Measurements from ENCODE around the gene BIRC6. TPM values are rescaled to one million over a fixed set of nuclear protein-coding genes. Genes with fewer than 3 reads are reported as not detected.
A peak's percentile ranks its signal among the peaks of the same experiment; 100 is the strongest.

The BIRC6 gene
- total RNA-seq, 1 experiment from 2014 or later = 63.1 TPM

DNA sequence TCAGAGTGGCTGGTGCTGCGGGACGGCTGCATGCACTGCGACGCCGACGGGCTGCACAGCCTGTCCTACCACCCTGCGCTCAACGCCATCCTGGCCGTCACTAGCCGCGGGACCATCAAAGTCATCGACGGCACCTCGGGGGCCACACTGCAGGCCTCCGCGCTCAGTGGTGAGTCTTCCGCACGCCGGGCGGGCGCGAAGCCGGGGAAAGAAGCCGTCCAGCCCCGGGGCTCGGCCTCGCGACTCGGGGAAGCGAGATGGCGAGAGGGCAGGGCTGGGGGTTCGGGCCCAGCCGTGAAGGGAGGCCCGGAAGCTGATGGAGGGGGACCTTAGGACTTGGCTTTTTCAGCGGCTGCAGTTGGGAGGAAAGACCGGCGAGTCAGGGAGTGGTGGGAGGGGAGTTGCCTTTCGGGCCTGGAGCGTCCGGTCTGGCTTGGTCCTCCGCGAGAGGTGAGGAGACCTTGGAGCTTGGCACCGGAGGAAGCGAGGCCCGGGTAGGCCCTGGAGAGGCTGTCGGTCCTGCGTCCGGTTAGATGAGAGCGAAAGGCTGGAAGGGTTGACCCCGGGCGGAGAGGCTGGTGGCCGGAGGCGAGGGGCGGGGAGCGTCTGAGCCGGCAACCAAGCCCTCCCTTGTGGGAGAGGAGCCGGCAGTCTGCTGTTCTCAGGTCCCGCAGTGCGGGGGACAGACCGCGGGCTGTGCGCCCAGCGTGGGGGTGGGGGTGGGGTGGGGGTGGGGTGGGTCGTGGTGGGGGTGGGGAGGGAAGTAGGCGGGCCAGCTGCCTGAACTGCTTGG lies 691 bp downstream of the BIRC6 start (continued):
- TF ChIP-seq SMAD3 (CRISPR knock-in tag; IDR thresholded peaks at IDR 0.05; ENCODE audit: borderline replicate concordance) (no peak), SOX15 (CRISPR knock-in tag; IDR thresholded peaks at IDR 0.05) (no peak), ZNF416 (CRISPR knock-in tag; IDR thresholded peaks at IDR 0.05) (no peak), RELA (CRISPR knock-in tag; IDR thresholded peaks at IDR 0.05; ENCODE audit: borderline replicate concordance) (0 out of 2 replicates have a peak, but pooled peaks have one; percentile 43), ELF4 (CRISPR knock-in tag; IDR thresholded peaks at IDR 0.05; ENCODE audit: low read depth) (0 out of 2 replicates have a peak, but pooled peaks have one; percentile 66)
- TF ChIP-seq, protein P1, sequence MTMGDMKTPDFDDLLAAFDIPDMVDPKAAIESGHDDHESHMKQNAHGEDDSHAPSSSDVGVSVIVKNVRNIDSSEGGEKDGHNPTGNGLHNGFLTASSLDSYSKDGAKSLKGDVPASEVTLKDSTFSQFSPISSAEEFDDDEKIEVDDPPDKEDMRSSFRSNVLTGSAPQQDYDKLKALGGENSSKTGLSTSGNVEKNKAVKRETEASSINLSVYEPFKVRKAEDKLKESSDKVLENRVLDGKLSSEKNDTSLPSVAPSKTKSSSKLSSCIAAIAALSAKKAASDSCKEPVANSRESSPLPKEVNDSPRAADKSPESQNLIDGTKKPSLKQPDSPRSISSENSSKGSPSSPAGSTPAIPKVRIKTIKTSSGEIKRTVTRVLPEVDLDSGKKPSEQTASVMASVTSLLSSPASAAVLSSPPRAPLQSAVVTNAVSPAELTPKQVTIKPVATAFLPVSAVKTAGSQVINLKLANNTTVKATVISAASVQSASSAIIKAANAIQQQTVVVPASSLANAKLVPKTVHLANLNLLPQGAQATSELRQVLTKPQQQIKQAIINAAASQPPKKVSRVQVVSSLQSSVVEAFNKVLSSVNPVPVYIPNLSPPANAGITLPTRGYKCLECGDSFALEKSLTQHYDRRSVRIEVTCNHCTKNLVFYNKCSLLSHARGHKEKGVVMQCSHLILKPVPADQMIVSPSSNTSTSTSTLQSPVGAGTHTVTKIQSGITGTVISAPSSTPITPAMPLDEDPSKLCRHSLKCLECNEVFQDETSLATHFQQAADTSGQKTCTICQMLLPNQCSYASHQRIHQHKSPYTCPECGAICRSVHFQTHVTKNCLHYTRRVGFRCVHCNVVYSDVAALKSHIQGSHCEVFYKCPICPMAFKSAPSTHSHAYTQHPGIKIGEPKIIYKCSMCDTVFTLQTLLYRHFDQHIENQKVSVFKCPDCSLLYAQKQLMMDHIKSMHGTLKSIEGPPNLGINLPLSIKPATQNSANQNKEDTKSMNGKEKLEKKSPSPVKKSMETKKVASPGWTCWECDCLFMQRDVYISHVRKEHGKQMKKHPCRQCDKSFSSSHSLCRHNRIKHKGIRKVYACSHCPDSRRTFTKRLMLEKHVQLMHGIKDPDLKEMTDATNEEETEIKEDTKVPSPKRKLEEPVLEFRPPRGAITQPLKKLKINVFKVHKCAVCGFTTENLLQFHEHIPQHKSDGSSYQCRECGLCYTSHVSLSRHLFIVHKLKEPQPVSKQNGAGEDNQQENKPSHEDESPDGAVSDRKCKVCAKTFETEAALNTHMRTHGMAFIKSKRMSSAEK (CRISPR knock-in tag; IDR thresholded peaks at IDR 0.05; ENCODE audit: borderline replicate concordance) = no peak
- TF ChIP-seq, protein P2, sequence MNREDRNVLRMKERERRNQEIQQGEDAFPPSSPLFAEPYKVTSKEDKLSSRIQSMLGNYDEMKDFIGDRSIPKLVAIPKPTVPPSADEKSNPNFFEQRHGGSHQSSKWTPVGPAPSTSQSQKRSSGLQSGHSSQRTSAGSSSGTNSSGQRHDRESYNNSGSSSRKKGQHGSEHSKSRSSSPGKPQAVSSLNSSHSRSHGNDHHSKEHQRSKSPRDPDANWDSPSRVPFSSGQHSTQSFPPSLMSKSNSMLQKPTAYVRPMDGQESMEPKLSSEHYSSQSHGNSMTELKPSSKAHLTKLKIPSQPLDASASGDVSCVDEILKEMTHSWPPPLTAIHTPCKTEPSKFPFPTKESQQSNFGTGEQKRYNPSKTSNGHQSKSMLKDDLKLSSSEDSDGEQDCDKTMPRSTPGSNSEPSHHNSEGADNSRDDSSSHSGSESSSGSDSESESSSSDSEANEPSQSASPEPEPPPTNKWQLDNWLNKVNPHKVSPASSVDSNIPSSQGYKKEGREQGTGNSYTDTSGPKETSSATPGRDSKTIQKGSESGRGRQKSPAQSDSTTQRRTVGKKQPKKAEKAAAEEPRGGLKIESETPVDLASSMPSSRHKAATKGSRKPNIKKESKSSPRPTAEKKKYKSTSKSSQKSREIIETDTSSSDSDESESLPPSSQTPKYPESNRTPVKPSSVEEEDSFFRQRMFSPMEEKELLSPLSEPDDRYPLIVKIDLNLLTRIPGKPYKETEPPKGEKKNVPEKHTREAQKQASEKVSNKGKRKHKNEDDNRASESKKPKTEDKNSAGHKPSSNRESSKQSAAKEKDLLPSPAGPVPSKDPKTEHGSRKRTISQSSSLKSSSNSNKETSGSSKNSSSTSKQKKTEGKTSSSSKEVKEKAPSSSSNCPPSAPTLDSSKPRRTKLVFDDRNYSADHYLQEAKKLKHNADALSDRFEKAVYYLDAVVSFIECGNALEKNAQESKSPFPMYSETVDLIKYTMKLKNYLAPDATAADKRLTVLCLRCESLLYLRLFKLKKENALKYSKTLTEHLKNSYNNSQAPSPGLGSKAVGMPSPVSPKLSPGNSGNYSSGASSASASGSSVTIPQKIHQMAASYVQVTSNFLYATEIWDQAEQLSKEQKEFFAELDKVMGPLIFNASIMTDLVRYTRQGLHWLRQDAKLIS (CRISPR knock-in tag; IDR thresholded peaks at IDR 0.05; ENCODE audit: borderline replicate concordance) = 0 out of 2 replicates have a peak, but pooled peaks have one; percentile 34
- TF ChIP-seq, protein P3, sequence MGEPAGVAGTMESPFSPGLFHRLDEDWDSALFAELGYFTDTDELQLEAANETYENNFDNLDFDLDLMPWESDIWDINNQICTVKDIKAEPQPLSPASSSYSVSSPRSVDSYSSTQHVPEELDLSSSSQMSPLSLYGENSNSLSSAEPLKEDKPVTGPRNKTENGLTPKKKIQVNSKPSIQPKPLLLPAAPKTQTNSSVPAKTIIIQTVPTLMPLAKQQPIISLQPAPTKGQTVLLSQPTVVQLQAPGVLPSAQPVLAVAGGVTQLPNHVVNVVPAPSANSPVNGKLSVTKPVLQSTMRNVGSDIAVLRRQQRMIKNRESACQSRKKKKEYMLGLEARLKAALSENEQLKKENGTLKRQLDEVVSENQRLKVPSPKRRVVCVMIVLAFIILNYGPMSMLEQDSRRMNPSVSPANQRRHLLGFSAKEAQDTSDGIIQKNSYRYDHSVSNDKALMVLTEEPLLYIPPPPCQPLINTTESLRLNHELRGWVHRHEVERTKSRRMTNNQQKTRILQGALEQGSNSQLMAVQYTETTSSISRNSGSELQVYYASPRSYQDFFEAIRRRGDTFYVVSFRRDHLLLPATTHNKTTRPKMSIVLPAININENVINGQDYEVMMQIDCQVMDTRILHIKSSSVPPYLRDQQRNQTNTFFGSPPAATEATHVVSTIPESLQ (CRISPR knock-in tag; IDR thresholded peaks at IDR 0.05) = no peak
- TF ChIP-seq, protein P4, sequence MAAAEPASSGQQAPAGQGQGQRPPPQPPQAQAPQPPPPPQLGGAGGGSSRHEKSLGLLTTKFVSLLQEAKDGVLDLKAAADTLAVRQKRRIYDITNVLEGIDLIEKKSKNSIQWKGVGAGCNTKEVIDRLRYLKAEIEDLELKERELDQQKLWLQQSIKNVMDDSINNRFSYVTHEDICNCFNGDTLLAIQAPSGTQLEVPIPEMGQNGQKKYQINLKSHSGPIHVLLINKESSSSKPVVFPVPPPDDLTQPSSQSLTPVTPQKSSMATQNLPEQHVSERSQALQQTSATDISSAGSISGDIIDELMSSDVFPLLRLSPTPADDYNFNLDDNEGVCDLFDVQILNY (CRISPR knock-in tag; IDR thresholded peaks at IDR 0.05) = no peak
- TF ChIP-seq, protein P5, sequence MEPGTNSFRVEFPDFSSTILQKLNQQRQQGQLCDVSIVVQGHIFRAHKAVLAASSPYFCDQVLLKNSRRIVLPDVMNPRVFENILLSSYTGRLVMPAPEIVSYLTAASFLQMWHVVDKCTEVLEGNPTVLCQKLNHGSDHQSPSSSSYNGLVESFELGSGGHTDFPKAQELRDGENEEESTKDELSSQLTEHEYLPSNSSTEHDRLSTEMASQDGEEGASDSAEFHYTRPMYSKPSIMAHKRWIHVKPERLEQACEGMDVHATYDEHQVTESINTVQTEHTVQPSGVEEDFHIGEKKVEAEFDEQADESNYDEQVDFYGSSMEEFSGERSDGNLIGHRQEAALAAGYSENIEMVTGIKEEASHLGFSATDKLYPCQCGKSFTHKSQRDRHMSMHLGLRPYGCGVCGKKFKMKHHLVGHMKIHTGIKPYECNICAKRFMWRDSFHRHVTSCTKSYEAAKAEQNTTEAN (CRISPR knock-in tag; IDR thresholded peaks at IDR 0.05) = peak; percentile 37; the same call in 1 of the 2 replicates
- TF ChIP-seq, protein P6, sequence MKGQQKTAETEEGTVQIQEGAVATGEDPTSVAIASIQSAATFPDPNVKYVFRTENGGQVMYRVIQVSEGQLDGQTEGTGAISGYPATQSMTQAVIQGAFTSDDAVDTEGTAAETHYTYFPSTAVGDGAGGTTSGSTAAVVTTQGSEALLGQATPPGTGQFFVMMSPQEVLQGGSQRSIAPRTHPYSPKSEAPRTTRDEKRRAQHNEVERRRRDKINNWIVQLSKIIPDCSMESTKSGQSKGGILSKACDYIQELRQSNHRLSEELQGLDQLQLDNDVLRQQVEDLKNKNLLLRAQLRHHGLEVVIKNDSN (CRISPR knock-in tag; IDR thresholded peaks at IDR 0.05) = no peak
